Stimulated activated CD4-positive, alpha-beta T cell treated with anti-CD3 and anti-CD28 coated beads, Interleukin-12 subunit alpha, Interleukin-12 subunit beta, amount 100 ng/mL, for 48 hours (primary cell): Measurements from ENCODE around the gene CDO1.
"Not testable (repeated sequence)": the region's sequence is repeated elsewhere in the genome, so short reads cannot be mapped to it uniquely, and the experiment has no call there.

Source experiments
- DNase-seq, 3 donors: peaks; one replicate each; pipeline ENCODE4 v3.0.0-alpha.2; 2020; ENCODE audit warnings: low read depth in 2 of 3, low spot score in 1 of 3

The CDO1 gene

GRCh38 chr5:115831163-115831768 is 14.8 kb upstream of the CDO1 start:
- DNase-seq, result no peak

DNA sequence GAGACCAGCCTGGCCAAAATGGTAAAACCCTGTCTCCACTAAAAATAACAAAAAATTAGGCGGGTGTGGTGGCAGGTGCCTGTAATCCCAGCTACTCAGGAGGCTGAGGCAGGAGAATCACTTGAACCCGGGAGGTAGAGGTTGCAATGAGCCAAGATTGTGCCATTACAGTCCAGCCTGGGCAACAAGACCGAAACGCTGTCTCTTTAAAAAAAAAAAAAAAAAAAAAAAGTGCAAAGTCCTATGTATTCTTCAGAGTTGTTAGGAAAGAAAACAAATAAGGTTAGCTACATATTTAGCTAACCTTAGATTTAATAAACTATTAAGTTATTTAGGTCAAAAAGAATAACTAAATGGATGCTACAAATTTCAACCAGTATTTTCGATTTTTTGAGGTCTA is 13.5 kb upstream of the CDO1 start:
- DNase-seq, result no peak

DNA sequence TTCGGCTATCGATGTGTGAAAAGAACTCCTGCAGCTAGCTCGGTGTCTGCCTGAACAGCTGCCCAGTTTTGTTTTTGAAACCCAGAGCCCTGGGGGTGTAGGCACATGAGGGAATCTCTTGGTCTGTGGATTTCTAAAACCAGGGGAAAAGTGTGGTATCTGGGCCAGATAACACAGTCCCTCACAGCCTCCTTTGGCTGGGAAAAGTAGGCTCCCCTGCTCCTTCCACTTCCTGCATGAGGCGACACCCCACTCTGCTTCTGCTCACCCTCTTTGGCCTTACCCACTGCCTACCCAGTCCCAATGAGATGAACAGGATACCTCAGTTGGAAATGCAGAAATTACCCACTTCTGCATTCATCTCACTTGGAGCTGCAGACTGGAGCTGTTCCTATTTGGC is 9.5 kb upstream of the CDO1 start:
- no peak for DNase-seq

DNA sequence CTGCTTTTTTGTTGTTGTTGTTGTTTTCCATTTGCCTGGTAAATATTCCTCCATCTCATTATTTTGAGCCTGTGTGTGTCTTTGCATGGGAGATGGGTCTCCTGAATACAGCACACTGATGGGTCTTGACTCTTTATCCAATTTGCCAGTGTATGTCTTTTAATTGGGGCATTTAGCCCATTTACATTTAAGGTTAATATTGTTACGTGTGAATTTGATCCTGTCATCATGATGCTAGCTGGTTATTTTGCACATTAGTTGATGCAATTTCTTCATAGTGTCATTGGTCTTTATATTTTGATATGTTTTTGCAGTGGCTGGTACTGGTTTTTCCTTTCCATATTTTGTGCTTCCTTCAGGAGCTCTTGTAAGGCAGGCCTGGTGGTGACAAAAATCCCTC is 8.5 kb upstream of the CDO1 start:
- not testable (repeated sequence) for DNase-seq

DNA sequence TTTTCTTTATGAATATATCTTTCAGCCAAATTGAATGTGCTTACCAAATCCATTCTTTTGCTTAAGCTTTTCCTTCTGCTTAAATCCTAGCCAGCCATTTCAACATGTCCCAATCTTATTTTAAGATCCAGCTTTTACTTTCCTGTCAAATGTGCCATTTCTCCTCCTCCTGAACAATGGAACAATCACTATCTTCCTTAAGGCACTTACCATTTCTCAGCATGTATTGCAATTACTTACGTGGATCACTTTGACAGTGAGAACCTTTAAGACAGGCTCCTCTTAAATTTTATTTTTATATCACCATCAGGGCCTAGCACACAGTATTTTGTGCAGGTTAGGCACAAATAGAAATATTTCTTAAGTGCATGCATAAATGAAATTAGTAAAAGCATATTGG is 4.4 kb upstream of the CDO1 start:
- DNase-seq, result no peak

DNA sequence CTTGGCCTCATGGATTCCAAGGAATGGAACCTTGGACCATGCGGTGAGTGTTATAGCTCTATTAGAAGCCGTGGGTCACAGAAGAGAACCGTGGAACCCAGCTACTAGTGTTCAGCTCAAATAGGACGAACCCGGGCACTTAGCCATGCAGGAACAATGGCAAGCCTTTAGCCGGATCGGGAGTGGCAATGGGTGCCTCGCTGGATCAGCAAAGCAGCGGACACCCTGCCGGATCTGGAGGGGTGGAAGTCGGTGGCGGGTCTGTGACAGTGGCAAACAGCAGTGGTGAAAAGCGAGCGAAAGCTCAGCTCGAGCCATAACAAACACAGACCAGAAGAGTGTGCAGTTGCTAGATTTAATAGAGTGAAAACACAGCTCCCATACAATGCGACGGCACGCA is 2.4 kb upstream of the CDO1 start:
- DNase-seq, result no peak

- DNase-seq, result no peak
Measured at GRCh38 chr5:115817386-115817785, 927 bp upstream of the CDO1 start.

- no peak for DNase-seq
Measured at GRCh38 chr5:115815693-115816225, 700 bp downstream of the CDO1 start.

DNA sequence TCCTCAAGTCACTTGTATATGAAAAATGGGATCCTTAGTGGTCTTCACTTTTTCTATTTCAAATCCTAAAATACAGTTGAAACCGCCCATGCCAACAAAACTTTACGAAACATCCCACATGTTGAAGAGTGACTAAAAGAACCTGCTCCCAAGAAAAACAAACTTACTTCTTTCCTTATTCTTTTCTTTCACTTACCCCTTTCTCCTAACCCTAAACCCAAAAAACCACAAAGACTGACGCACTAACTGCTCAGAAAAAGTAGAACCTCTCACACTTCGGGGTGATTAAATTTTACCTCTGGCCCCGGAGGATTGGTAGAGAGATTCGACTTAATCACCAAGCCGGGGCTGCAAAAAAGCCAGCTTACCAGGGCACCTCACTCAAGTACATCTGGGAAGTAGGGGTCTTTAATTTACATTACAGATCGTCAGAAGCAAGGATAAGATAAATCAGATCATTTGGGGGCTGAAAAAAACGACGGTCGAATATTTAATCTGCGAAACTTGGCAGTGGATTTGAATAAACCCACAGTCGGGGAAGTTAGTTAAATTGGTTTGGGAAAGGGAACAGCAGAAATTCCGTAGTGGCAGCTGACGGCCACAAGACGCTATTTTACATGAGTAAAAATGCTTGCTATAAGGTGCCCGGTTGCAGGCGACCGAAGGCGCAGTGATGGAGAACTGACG is 1.3 kb downstream of the CDO1 start:
- no peak for DNase-seq

DNA sequence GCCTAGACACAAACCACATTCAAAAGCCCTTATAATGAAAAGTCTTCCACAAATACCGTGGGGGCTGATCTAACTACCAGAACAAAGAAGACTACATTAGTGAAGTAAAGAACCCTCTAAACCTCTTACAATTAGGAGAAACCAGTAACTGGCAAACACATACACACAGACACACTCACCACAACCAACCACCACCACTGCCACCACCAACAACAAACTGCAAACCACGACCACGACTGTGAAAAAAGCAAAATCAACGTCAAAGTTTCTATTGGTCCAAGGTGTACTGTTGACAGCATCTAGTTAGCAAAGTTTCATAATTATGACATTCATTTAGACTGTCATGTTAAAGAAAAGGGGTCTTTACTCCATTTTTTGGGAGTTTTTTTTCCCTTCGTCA is 2.7 kb downstream of the CDO1 start:
- DNase-seq, result no peak

GRCh38 chr5:115812372-115812771 is 4.1 kb downstream of the CDO1 start:
- DNase-seq, result no peak

DNA sequence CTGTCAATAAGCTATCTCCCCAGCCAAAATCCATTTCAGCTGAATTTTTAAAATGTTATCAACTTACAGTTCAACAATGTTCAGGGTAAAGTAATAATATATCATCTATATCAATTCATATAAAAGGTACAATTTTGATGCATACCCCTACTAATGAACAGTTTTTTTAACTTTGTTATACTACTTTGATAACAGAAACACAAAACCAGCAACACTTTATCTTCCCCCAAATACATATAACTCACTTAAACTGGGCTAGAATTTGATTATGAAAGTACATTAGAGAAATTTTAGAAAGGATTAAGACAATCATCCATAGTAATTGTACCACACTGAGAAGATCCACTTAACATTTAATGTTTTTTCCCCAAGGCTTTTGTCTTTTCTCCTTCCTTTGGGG is 5.1 kb downstream of the CDO1 start:
- no peak for DNase-seq

GRCh38 chr5:115810761-115811160 is 5.7 kb downstream of the CDO1 start:
- no peak for DNase-seq

- DNase-seq, result no peak
Measured at GRCh38 chr5:115809946-115810345, 6.5 kb downstream of the CDO1 start.

DNA sequence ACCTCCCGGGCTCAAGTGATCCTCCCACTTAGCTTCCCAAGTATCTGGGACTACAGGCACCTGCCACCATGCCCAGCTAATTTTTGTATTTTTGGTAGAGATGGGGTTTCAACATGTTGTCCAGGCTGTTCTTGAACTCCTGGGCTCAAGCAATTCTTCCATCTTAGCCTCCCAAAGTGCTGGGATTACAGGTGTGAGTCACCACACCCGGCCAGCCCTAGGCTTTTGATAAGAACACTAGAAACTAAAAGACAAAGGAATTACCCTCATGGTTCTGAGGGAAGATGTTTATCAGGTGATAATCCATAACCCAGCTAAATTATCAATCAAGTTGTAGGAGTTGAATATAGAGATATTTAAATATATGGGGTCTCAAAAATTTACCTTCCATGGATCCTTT is 8.4 kb downstream of the CDO1 start:
- DNase-seq, result not testable (repeated sequence)

DNA sequence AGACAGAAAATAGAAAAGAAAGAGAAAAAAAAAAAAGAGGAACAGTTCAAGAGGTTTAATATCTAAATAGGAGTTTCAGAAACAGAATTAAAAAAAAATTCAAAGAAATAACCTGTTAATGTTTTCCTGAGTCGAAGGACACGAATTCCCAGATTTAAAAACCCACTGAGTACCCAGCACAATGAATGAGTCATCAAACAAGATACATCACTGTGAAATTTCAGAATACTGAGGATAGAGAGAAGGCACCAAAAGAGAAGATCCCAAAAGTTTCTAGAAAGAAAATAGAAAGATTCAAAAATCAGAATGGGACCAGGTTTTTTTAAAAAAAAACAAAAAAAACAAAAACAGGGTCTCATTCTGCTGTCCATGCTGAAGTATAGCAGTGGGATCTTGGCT is 8.8 kb downstream of the CDO1 start:
- no peak for DNase-seq

GRCh38 chr5:115806986-115807653 is 9.3 kb downstream of the CDO1 start:
- DNase-seq, result no peak

DNA sequence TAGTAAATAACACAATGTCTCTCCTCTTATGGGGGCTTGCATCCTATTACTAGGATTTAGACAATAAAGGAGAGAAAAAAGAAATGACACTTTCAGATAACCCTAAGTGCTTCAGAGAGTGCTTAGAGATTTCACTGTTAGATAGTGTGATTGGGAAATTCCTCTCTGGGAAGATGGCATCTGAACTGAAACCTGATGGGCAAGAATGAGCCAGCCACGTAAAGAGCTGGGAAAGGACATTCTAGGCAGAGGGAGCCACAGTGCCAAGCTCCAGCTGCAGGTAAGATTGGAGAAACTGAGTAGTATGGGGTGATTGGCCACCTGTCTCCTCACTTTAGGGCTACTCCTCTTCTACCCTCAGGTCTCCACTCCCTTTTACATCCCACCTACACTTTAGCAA is 14.5 kb downstream of the CDO1 start:
- no peak for DNase-seq

- no peak for DNase-seq
Measured at GRCh38 chr5:115801152-115801551, 15.3 kb downstream of the CDO1 start.

- no peak for DNase-seq
Measured at GRCh38 chr5:115800108-115800507, 16.4 kb downstream of the CDO1 start.

GRCh38 chr5:115798252-115798651 is 18.2 kb downstream of the CDO1 start:
- no peak for DNase-seq

DNA sequence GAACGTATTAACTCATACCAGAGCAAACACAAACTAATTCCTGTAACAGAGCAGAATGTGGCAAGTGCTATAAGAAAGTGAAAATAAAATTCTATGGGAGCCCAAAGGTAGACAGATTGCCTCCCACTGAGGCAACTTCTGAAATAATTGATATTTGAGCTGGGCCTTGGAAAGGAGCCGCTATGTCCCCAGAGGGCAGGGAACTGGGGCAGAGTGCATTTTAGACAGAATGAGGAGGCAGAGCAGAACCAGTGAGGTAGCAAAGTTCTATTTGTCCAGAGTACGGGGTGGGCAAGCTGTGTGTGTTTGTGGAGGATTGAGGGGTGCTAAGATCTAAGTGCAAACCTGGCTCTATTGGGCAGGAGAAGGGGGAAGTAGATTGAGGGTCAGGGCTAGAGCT is 19.8 kb downstream of the CDO1 start:
- DNase-seq, result no peak
